A172 (cell line): Measurements from ENCODE around the gene BDP1. TPM values are rescaled to one million over a fixed set of nuclear protein-coding genes. Genes with fewer than 3 reads are reported as not detected.
"Not testable (repeated sequence)": the region's sequence is repeated elsewhere in the genome, so short reads cannot be mapped to it uniquely, and the experiment has no call there.

ENCODE experiments used
- DNase-seq: peaks from one replicate; pipeline ENCODE4 v3.0.0-alpha.2; 2015; ENCODE audit warnings: low spot score
- total RNA-seq: library from RNA; depleted of rRNA; stranded (reverse); fragments of >200 nt; shearing (Covaris generic); gene quantifications from 2 replicates; pipeline ENCODE4 v1.2.3, GENCODE V29; 2014

The BDP1 gene
- total RNA-seq, 1 experiment from 2014 or later = 26.0 TPM

- DNase-seq = peak; percentile 49
Measured at GRCh38 chr5:71471193-71471592, 15.7 kb downstream of the BDP1 start.

DNA sequence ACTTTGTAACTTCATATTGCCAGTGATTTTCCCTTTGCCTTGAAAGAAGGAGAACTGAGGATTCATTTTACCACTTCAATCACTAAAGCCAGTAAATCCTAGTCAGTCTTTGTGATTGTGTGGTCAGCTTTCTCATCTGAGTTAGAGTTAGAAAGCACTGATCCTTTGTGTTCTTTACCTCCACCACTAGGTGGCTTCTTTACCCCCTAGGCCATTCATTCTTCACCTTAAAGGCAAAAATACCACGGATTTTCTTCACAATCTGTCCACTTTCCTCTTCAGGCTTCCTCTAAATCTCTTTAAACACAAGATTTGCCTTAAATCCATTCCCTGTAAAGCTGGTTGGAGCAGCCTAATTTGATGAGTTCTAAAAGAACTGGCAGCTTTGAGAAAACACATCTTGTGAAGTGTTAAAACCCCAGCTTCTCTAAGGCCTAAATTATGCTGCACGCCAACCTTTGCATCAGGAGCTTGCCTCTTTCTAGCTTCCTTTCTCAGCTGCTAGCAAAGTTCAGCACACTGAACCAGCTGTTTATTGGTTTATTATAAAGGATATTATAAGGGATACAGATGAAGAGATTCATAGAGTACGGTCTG lies 20.4 kb downstream of the BDP1 start:
- DNase-seq = peak; percentile 35

GRCh38 chr5:71481441-71481840 lies 26.0 kb downstream of the BDP1 start:
- no peak for DNase-seq

GRCh38 chr5:71482132-71482531 lies 26.7 kb downstream of the BDP1 start:
- peak; percentile 46 for DNase-seq

DNA sequence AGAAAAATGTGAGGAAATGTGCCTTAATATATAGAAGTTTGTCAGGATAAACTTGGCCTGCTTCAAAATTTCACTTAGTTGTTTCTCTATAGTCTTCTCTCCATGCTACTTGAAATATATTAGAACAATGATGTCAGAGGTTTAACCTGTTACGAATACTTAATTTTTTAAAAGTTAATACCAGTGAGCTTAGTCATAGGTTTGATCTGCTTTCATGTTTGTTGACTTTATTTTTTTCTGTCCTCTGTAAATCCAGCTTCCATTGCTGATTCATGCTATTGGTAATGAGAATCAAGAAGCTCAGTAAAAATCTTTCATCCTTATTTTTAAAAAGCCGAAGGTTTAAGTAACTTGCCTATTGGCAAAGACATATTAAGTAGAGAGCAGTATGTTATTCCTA lies 27.9 kb downstream of the BDP1 start:
- peak; percentile 75 for DNase-seq

DNA sequence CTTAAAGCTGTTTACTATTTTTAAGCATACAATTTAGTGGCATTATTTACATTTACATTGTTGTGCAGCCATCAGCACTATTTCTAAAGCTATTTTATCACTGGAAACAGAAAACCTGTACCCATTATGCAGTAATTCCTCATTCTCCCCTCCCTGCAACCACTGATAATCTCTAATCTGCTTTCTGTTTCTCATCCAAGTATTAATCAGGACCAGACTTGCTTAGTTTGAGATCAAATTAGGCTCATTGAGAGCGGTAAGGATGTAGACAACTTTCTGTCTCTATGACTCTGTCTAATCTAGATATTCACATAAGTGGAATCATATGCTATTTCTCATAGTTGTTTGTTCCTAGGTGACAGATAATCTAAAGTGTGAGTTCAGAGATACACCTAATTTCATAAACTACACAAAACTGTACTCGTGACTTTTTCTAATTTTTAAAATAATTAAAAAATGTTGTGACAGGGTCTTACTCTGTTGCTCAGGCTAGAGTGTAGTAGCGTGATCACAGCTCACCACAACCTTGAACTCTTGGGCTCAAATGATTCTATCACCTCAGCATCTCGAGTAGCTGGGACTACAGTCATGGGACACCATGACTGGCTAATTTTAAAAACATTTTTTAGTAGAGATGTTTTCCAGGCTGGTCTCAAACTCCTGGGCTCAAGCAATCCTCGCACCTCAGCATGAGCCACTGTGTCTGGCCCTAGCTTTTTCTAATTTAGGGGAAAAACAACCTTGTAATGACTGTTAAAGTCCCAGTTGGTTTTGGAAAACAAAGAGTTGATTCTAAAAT lies 37.6 kb downstream of the BDP1 start:
- no peak for DNase-seq

- not testable (repeated sequence) for DNase-seq
Measured at GRCh38 chr5:71494202-71494601, 38.8 kb downstream of the BDP1 start.

DNA sequence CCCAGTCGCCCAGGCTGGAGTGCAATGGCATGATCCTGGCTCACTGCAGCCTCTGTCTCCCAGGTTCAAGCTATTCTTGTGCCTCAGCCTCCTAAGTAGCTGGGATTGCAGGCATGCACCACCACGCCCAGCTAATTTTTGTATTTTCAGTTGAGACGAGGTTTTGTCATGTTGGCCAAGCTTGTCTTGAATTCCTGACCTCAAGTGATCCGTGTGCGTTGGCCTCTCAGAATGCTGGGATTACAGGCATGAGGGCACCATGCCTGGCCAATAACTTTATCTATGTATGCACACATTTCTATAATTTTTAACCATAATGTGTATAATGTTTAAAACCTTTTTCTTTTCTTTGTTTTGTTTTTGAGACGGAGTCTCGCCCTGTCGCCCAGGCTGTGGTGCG lies 43.3 kb downstream of the BDP1 start:
- not testable (repeated sequence) for DNase-seq

- no peak for DNase-seq
Measured at GRCh38 chr5:71503536-71503935, 48.1 kb downstream of the BDP1 start.

GRCh38 chr5:71522151-71522550 lies 66.7 kb downstream of the BDP1 start:
- DNase-seq = no peak

DNA sequence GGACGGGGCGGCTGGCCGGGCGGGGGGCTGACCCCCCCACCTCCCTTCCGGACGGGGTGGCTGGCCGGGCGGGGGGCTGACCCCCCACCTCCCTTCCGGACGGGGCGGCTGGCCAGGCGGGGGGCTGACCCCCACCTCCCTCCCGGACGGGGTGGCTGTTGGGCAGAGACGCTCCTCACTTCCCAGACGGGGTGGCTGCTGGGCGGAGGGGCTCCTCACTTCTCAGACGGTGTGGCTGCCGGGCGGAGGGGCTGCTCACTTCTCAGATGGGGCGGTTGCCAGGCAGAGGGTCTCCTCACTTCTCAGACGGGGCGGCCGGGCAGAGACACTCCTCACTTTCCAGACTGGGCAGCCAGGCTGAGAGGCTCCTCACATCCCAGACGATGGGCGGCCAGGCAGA lies 70.2 kb downstream of the BDP1 start:
- DNase-seq = not testable (repeated sequence)

GRCh38 chr5:71528206-71528605 lies 72.8 kb downstream of the BDP1 start:
- DNase-seq = no peak

GRCh38 chr5:71529682-71530081 lies 74.2 kb downstream of the BDP1 start:
- no peak for DNase-seq

DNA sequence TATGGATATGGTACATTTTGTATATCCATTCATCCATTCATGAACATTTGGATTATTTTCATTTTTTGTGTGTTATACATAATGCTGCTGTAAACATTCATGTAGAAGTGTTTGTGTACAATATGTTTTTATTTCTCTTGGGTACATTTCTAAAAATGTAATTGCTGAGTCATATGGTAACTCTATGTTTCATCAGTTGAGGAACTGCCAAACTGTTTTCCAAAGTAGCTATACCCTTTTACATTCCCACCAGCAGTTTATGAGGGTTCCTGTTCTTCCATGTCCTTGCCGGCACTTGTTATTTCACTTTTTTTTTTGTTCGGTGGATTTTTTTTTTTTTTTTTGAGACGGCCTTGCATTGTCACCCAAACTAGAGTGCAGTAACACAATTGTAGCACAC lies 77.7 kb downstream of the BDP1 start:
- no peak for DNase-seq

DNA sequence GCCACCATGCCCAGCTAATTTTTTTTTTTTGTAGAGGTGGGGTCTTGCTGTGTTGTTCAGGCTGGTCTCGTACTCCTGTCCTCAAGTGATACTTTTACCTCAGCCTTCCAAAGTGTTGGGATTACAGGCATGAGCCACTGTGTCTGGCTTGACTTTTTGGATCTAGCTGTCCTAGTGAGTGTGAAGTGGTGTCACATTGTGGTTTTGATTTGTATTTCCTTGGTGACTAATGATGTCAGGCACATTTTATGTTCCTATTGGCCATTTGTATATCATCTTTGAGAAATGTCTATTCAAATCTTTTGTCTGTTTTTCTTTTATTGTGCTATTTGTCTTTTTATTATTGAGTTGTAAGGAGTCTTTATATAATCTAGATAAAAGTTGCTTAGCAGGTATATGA lies 78.2 kb downstream of the BDP1 start:
- peak; percentile 63 for DNase-seq

DNA sequence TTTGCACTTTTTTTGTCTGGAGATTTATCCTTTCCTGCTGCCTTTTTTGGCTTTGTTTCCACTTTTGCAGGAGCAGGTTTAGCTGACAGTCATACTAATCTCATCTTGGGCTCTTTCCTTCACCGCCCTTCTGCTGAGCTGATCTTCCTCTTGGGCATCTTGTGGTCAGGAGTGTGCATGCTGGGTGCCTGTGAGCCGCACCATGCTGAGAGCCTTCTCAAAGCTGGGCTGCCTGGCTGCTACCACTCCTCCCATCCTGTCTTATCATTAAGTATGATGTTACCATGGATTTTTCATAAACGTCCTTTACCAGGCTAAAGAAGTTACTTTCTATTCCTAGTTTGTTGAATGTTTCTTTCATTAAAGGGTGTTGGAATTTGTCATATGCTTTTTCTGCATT lies 82.2 kb downstream of the BDP1 start:
- peak; percentile 69 for DNase-seq

GRCh38 chr5:71550885-71551284 lies 95.4 kb downstream of the BDP1 start:
- DNase-seq = not testable (repeated sequence)

DNA sequence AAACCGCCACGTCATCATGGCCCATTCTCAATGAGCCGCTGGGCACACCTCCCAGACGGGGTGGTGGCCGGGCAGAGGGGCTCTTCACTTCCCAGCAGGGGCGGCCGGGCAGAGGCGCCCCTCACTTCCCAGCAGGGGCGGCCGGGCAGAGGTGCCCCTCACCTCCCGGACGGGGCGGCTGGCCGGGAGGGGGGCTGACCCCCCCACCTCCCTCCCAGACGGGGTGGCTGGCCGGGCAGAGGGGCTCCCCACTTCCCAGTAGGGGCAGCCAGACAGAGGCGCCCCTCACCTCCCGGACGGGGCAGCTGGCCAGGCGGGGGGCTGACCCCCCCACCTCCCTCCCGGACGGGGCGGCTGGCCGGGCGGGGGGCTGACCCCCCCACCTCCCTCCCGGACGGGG lies 96.1 kb downstream of the BDP1 start:
- not testable (repeated sequence) for DNase-seq

GRCh38 chr5:71552026-71552749 lies 96.7 kb downstream of the BDP1 start:
- DNase-seq = not testable (repeated sequence)

DNA sequence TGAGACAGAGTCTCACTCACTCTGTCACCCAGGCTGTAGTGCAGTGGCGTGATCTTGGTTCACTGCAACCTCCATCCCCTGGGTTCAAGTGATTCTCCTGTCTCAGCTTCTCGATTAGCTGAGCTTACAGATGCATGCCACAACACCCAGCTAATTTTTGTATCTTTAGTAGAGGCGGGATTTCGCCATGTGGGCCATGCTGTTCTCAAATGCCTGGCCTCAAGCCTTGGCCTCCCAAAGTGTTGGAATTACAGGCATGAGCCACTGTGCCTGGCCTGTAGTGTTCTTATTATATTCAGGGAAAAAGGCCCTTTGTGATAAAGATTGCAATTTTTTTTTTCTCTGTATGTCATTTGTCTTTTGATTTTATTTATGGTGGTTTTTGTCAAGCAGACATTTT lies 107.7 kb downstream of the BDP1 start:
- no peak for DNase-seq

DNA sequence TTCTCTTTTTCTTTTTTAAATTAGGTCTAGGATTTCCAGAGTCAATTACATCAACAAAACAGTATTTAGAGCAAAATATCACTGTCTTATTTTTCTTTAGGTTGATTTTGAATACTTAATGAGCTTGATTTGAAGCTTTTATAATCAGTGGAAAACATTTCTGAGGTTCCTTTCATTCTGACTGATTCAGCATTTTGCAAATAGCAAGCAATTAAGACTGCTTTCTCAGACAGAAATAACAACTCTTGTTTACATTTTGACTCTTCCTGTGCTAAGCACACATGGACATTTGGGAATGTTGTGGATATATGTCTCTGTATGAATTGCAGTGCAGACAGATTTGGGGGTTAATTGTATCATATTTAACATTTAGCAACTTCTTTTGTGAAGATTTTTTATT lies 109.4 kb downstream of the BDP1 start:
- no peak for DNase-seq

DNA sequence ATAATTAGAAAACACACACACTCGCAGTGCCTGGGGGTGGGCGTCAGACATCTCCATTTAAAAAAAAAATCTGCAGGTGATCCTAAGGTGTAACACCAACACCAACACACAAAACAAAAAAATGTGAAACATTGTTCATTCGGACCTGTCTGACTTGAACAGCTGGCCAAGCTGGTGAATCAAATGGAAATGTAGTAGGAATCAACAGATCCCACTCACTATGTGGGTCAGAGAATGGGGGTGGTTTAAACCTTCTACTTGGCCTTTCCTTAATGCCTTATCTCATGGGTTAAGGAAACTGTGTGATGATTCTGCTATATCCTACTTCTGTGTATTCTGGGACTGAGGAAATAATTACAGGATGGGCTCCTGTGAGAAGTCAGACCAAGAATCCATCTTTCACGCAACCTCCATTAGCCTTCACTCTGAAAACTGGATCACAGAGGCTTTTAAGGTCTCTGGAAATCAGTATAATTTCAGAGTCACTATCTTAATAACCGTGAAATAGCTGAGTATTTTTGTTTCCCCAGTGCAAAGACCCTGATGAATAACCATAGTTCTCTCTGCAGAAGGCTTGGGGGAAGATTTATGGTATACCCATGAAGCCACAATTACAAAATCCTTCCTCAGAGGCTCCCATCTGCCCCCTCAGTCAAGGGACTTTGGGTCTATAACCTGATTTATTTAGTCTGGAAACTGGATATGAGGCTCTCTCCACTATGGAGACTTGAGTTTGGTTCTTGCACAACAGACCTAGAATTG lies 114.5 kb downstream of the BDP1 start:
- DNase-seq = no peak
